H9 (cell line): ENCODE measurements around the gene CHRNA4. TPM values are rescaled to one million over a fixed set of nuclear protein-coding genes. Genes with fewer than 3 reads are reported as not detected.

ENCODE experiments used
- DNase-seq: peaks from one replicate; pipeline ENCODE4 v3.0.0-alpha.2; 2017
- H2AFZ ChIP-seq: one replicate; pipeline ENCODE4 v1.6.1; 2013; ENCODE audit warnings: mild to moderate bottlenecking, low read length, control low read depth, moderate library complexity
- H2AK5ac ChIP-seq: 2 replicates; pipeline ENCODE4 v1.6.1; 2013; ENCODE audit warnings: low read length, control low read depth, mixed read lengths; ENCODE audit not compliant: insufficient read length
- H2BK120ac ChIP-seq: one replicate; pipeline ENCODE4 v1.6.1; 2013; ENCODE audit warnings: low read depth, mild to moderate bottlenecking, low read length, control low read depth, inconsistent platforms; ENCODE audit not compliant: poor library complexity, severe bottlenecking
- H2BK12ac ChIP-seq: 2 replicates; pipeline ENCODE4 v1.6.1; 2013; ENCODE audit warnings: low read length, control low read depth, mixed read lengths, low read depth; ENCODE audit not compliant: insufficient read length
- H2BK15ac ChIP-seq: 2 replicates; pipeline ENCODE4 v1.6.1; 2013; ENCODE audit warnings: low read depth, low read length, control low read depth
- H2BK20ac ChIP-seq: one replicate; pipeline ENCODE4 v1.6.1; 2013; ENCODE audit warnings: low read depth, mild to moderate bottlenecking, low read length, control low read depth, inconsistent platforms; ENCODE audit not compliant: poor library complexity, severe bottlenecking
- H2BK5ac ChIP-seq: 2 replicates; pipeline ENCODE4 v1.6.1; 2013; ENCODE audit warnings: low read length, control low read depth, mixed read lengths; ENCODE audit not compliant: insufficient read length
- H3K14ac ChIP-seq: 2 replicates; pipeline ENCODE4 v1.6.1; 2013; ENCODE audit warnings: low read length, control low read depth; ENCODE audit not compliant: insufficient read depth
- H3K18ac ChIP-seq: 2 replicates; pipeline ENCODE4 v1.6.1; 2013; ENCODE audit warnings: low read depth, mild to moderate bottlenecking, mixed read lengths, low read length, control low read depth; ENCODE audit not compliant: insufficient read length
- H3K23ac ChIP-seq: 2 replicates; pipeline ENCODE4 v1.6.1; 2013; ENCODE audit warnings: low read length, control low read depth, mixed read lengths, low read depth; ENCODE audit not compliant: insufficient read length
- H3K23me2 ChIP-seq: 2 replicates; pipeline ENCODE4 v1.6.1; 2013; ENCODE audit warnings: low read depth, mild to moderate bottlenecking, mixed read lengths, low read length, control low read depth; ENCODE audit not compliant: insufficient read length, poor library complexity, severe bottlenecking
- H3K27ac ChIP-seq: 2 replicates; pipeline ENCODE4 v1.5.1; 2013; ENCODE audit warnings: low read length, control low read depth, mixed read lengths, low read depth; ENCODE audit not compliant: insufficient read length
- H3K27me3 ChIP-seq: 2 replicates; pipeline ENCODE4 v1.6.1; 2013; ENCODE audit warnings: low read length, control low read depth, inconsistent platforms; ENCODE audit not compliant: insufficient read depth
- H3K4ac ChIP-seq: 2 replicates; pipeline ENCODE4 v1.6.1; 2013; ENCODE audit warnings: low read depth, mild to moderate bottlenecking, control low read depth, inconsistent platforms, low read length, moderate library complexity
- H3K4me1 ChIP-seq: 2 replicates; pipeline ENCODE4 v1.6.1; 2013; ENCODE audit warnings: low read length, control low read depth, inconsistent platforms; ENCODE audit not compliant: insufficient read depth
- H3K4me2 ChIP-seq: 2 replicates; pipeline ENCODE4 v1.6.1; 2013; ENCODE audit warnings: low read length, control low read depth, mixed read lengths; ENCODE audit not compliant: insufficient read length, insufficient read depth
- H3K56ac ChIP-seq: 2 replicates; pipeline ENCODE4 v1.6.1; 2013; ENCODE audit warnings: low read depth, mild to moderate bottlenecking, mixed read lengths, low read length, control low read depth; ENCODE audit not compliant: insufficient read length
- H3K79me1 ChIP-seq: 2 replicates; pipeline ENCODE4 v1.6.1; 2013; ENCODE audit warnings: low read depth, mild to moderate bottlenecking, moderate library complexity, low read length, control low read depth, inconsistent platforms; ENCODE audit not compliant: insufficient read depth, poor library complexity, severe bottlenecking
- H3K79me2 ChIP-seq: 2 replicates; pipeline ENCODE4 v1.6.1; 2013; ENCODE audit warnings: low read length, control low read depth, inconsistent platforms; ENCODE audit not compliant: insufficient read depth
- H3K9ac ChIP-seq: 2 replicates; pipeline ENCODE4 v1.6.1; 2013; ENCODE audit warnings: low read length, control low read depth, mixed read lengths; ENCODE audit not compliant: insufficient read length; ENCODE audit errors: extremely low read depth
- H3K9me3 ChIP-seq: one replicate; pipeline ENCODE4 v1.6.1; 2013; ENCODE audit warnings: low read depth, low read length, inconsistent platforms; ENCODE audit not compliant: control insufficient read depth
- H3T11ph ChIP-seq: one replicate; pipeline ENCODE4 v1.6.1; 2013; ENCODE audit warnings: mild to moderate bottlenecking, low read length, control low read depth, inconsistent platforms
- H4K20me1 ChIP-seq: one replicate; pipeline ENCODE4 v1.6.1; 2013; ENCODE audit not compliant: control insufficient read depth, insufficient read length, insufficient read depth
- H4K5ac ChIP-seq: 2 replicates; pipeline ENCODE4 v1.6.1; 2013; ENCODE audit warnings: low read depth, mild to moderate bottlenecking, mixed read lengths, low read length, control low read depth; ENCODE audit not compliant: insufficient read length
- H4K8ac ChIP-seq: replicated peaks from 2 replicates; pipeline ENCODE4 v1.6.1; 2013; ENCODE audit warnings: low read length, control low read depth, mixed read lengths, low read depth; ENCODE audit not compliant: insufficient read length
- H4K91ac ChIP-seq: 2 replicates; pipeline ENCODE4 v1.6.1; 2013; ENCODE audit warnings: low read depth, mild to moderate bottlenecking, moderate library complexity, mixed read lengths, low read length, control low read depth; ENCODE audit not compliant: insufficient read length
- H3K27ac Mint-ChIP-seq, 3 experiments: 2 replicates in 2 of 3; 3 replicates in 1 of 3; pipeline ENCODE4 v1.8.0; 2020 to 2021; ENCODE audit warnings: mixed read lengths in 3 of 3, mild to moderate bottlenecking in 1 of 3, moderate library complexity in 1 of 3
- H3K27me3 Mint-ChIP-seq: 2 replicates; pipeline ENCODE4 v1.8.0; 2021; ENCODE audit warnings: low read depth, mild to moderate bottlenecking, moderate library complexity, mixed read lengths
- H3K36me3 Mint-ChIP-seq, 3 experiments: 2 replicates in 2 of 3; 3 replicates in 1 of 3; pipeline ENCODE4 v1.8.0; 2020 to 2021; ENCODE audit warnings: low read depth in 3 of 3, mixed read lengths in 3 of 3; ENCODE audit not compliant: insufficient read depth in 1 of 3
- H3K4me1 Mint-ChIP-seq, 2 experiments: 2 replicates each; pipeline ENCODE4 v1.8.0; 2020; ENCODE audit warnings: mixed read lengths in 2 of 2
- H3K4me3 Mint-ChIP-seq, 2 experiments: 2 replicates in 1 of 2; 3 replicates in 1 of 2; pipeline ENCODE4 v1.8.0; 2020 to 2021; ENCODE audit warnings: mild to moderate bottlenecking in 2 of 2, mixed read lengths in 2 of 2, moderate library complexity in 1 of 2
- H3K9me3 Mint-ChIP-seq, 2 experiments: 2 replicates in 1 of 2; 3 replicates in 1 of 2; pipeline ENCODE4 v1.8.0; 2020; ENCODE audit warnings: mild to moderate bottlenecking in 2 of 2, mixed read lengths in 2 of 2, moderate library complexity in 1 of 2
- WGBS: extraction: QIAGEN DNeasy Blood & Tissue Kit; methylation state at CpG from one replicate; pipeline ENCODE4 v1.1.7; 2013; ENCODE audit warnings: missing lambda C conversion rate, low lambda C conversion rate, mixed read lengths; ENCODE audit not compliant: insufficient read length; ENCODE audit errors: extremely low coverage; 5-methylcytosine and 5-hydroxymethylcytosine counted together
- total RNA-seq: library from RNA; stranded (reverse); gene quantifications from 2 replicates; pipeline ENCODE4 v1.2.1, GENCODE V29; 2021
- TF ChIP-seq, protein P1 (sequence below): fragments of 200-600 bp; sonication (generic); conservative IDR thresholded peaks from 3 replicates; pipeline ENCODE4 v1.8.0; 2021; ENCODE audit warnings: antibody characterized with exemption, mild to moderate bottlenecking

Gene CHRNA4
- total RNA-seq, 1 experiment from 2014 or later = 2.5 TPM

DNA sequence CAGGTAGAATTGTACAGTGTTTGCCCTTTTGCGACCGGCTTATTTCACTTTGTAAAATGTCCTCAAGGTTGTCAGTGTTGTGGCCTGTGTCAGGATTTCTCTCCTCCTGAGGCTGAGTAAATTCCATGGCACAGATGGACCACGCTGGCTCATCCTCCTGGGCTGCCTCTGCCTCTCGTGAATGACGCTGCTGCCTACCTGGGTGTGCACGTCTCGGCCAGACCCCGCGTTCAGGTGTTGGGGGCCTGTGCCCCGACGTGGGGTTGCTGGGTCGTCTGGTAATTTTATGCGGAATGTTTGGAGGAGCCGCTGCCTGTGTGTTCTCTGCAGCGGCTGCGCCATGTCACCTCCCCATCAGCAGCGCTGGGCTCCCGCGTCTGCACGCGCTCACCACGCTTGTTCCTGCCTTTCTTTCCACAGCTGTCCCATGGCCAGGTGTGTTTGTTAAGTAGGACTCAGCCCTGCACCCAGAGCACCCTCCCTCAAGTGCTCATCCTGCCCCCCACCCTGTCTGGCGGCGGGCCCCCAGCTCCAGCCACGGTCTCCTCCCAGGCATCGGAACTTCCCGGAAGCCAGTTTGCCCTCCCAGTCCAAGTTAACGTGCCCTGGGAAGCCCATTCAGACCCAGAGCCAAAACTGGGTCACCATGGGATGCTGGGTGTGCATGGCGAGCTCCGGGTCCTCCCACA lies 36.1 kb upstream of the CHRNA4 start:
- no peak overlapping the region for H2AFZ ChIP-seq
- no peak overlapping the region for H3K23ac ChIP-seq
- no peak overlapping the region for H3K27ac ChIP-seq
- H3K9me3 Mint-ChIP-seq = peaks cover 7 to 8% of the 10 kb centered on the region in 2 experiments
- H2BK12ac ChIP-seq = no peak overlapping the region
- TF ChIP-seq, protein P1, sequence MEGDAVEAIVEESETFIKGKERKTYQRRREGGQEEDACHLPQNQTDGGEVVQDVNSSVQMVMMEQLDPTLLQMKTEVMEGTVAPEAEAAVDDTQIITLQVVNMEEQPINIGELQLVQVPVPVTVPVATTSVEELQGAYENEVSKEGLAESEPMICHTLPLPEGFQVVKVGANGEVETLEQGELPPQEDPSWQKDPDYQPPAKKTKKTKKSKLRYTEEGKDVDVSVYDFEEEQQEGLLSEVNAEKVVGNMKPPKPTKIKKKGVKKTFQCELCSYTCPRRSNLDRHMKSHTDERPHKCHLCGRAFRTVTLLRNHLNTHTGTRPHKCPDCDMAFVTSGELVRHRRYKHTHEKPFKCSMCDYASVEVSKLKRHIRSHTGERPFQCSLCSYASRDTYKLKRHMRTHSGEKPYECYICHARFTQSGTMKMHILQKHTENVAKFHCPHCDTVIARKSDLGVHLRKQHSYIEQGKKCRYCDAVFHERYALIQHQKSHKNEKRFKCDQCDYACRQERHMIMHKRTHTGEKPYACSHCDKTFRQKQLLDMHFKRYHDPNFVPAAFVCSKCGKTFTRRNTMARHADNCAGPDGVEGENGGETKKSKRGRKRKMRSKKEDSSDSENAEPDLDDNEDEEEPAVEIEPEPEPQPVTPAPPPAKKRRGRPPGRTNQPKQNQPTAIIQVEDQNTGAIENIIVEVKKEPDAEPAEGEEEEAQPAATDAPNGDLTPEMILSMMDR = no peak
- H3K4me2 ChIP-seq = no peak overlapping the region
- no peak overlapping the region for H4K8ac ChIP-seq
- no peak overlapping the region for H2BK15ac ChIP-seq
- no peak overlapping the region for H3K18ac ChIP-seq
- H4K20me1 ChIP-seq = no peaks in the 10 kb centered on the region
- H3K79me1 ChIP-seq = no peaks in the 10 kb centered on the region
- H2BK120ac ChIP-seq = no peak overlapping the region
- no peaks in the 10 kb centered on the region for H3K79me2 ChIP-seq
- no peak overlapping the region for H4K5ac ChIP-seq
- no peaks in the 10 kb centered on the region for H3K27me3 ChIP-seq
- peaks cover 7% of the 10 kb centered on the region; the same call in 1 of the 2 replicates for H3K4me1 ChIP-seq
- no peak overlapping the region for H3K4me3 Mint-ChIP-seq
- no CpG with 5 or more reads among the region's 30 CpGs for WGBS
- no peak overlapping the region for H3K14ac ChIP-seq
- DNase-seq = no peak
- H3K9me3 ChIP-seq = no peaks in the 10 kb centered on the region
- no peak overlapping the region for H3K4ac ChIP-seq
- H3T11ph ChIP-seq = no peak overlapping the region
- H2BK5ac ChIP-seq = no peak overlapping the region
- H2AK5ac ChIP-seq = no peak overlapping the region
- H3K27ac Mint-ChIP-seq = no peak overlapping the region
- H3K56ac ChIP-seq = no peak overlapping the region
- no peaks in the 10 kb centered on the region for H3K23me2 ChIP-seq
- no peak overlapping the region for H3K9ac ChIP-seq
- H2BK20ac ChIP-seq = no peak overlapping the region
- peaks cover 21 to 27% of the 10 kb centered on the region in 2 experiments for H3K4me1 Mint-ChIP-seq
- H3K27me3 Mint-ChIP-seq = peaks cover 13% of the 10 kb centered on the region
- H4K91ac ChIP-seq = no peak overlapping the region
- peaks cover 2 to 8% (median 4%) of the 10 kb centered on the region in 3 experiments; a peak in 5 of 7 replicates for H3K36me3 Mint-ChIP-seq
